ENCODE results near the gene BCL11A. TPM values are rescaled to one million over a fixed set of nuclear protein-coding genes. Genes with fewer than 3 reads are reported as not detected.

The BCL11A gene
- polyA plus RNA-seq, 1 donor (not counting 4 experiments of a cell fraction or from before 2014, with no cell fraction given), result 5.0 TPM

DNA sequence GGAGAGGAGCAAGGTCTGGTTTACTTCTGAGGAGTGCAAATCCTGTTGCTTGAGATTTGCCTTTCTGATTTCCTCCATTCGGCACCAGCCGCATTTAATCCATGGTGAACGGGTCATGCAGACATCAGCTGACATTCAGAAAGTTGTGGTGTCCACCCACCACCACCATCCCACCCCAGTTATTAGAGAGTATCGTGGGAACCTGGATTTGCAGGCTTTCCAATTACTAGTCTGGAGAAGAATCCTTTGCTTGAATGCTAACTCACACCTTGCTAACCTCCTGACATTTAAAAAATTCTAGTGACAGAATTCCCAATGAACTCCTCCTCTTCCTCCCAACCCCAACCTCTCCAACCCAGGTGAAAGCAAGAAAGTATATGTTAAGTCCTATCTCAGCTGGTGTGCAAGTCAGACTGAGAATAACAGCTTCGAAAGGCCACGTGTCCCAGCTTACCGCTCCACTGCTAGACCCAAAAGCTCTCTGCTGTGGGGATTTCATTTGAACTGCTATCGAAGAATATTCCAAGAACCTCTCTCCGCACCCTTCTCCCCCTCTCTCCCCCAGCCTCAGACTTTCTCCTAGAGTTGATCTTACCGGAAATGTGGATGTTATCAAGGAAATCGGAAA lies 17.7 kb downstream of the BCL11A start:
- Histone ChIP-seq H3K4me1 (ENCODE audit: control insufficient read depth, extremely low read depth, insufficient read depth, low read length) (peaks cover 94% of the 10 kb centered on the region), H3K36me3 (ENCODE audit: control insufficient read depth in 2 of 2, extremely low read depth in 1 of 2, insufficient read depth in 2 of 2, low read length in 2 of 2) (no peaks in the 10 kb centered on the region), H3K4me2 (ENCODE audit: control insufficient read depth, extremely low read depth, insufficient read depth, low read depth, low read length) (peak overlapping the region; percentile 86), H3K4me3 (ENCODE audit: control insufficient read depth in 2 of 3, extremely low read depth in 1 of 3, insufficient read depth in 2 of 3, low read depth in 1 of 3, low read length in 3 of 3) (peak overlapping the region in 2 of 3 experiments; percentile 20 to 41), H3K9me1 (ENCODE audit: control insufficient read depth, extremely low read depth, insufficient read depth, low read length) (no peaks in the 10 kb centered on the region), H3K27ac (ENCODE audit: control insufficient read depth, insufficient read depth, low read length) (peak overlapping the region; percentile 63), H3K79me2 (ENCODE audit: control insufficient read depth, insufficient read depth, low read length) (peaks cover 46% of the 10 kb centered on the region), H3K9me3 (ENCODE audit: control insufficient read depth, low read depth, low read length) (no peaks in the 10 kb centered on the region), H3K27me3 (ENCODE audit: control insufficient read depth, extremely low read depth, insufficient read depth, low read length) (no peaks in the 10 kb centered on the region), H3K9ac (ENCODE audit: control insufficient read depth, extremely low read depth, insufficient read depth, low read length) (peak overlapping the region; percentile 29), H4K20me1 (ENCODE audit: control insufficient read depth, extremely low read depth, insufficient read depth, low read length) (no peaks in the 10 kb centered on the region), H2AFZ (ENCODE audit: control insufficient read depth, low read length) (peak overlapping the region; percentile 50)
- FAIRE-seq (peak; percentile 36), DNase-seq (ENCODE audit: low read depth, low spot score) (no peak)
- dilution Hi-C loops (cut with MboI; ENCODE audit: extremely low pct_ligation_motif_present, low sequenced_read_pairs), result no loop called here
- TF ChIP-seq, protein P1, sequence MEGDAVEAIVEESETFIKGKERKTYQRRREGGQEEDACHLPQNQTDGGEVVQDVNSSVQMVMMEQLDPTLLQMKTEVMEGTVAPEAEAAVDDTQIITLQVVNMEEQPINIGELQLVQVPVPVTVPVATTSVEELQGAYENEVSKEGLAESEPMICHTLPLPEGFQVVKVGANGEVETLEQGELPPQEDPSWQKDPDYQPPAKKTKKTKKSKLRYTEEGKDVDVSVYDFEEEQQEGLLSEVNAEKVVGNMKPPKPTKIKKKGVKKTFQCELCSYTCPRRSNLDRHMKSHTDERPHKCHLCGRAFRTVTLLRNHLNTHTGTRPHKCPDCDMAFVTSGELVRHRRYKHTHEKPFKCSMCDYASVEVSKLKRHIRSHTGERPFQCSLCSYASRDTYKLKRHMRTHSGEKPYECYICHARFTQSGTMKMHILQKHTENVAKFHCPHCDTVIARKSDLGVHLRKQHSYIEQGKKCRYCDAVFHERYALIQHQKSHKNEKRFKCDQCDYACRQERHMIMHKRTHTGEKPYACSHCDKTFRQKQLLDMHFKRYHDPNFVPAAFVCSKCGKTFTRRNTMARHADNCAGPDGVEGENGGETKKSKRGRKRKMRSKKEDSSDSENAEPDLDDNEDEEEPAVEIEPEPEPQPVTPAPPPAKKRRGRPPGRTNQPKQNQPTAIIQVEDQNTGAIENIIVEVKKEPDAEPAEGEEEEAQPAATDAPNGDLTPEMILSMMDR (optimal IDR thresholded peaks at IDR 0.05 in 1 of 3, IDR thresholded peaks at IDR 0.05 in 1 of 3, conservative IDR thresholded peaks at IDR 0.05 in 1 of 3; ENCODE audit: extremely low read depth in 1 of 3, insufficient read depth in 2 of 3, low read length in 3 of 3), result no peak
- TF ChIP-seq EZH2 (IDR thresholded peaks at IDR 0.05; ENCODE audit: low read length), result no peak

GRCh38 chr2:60534892-60535684 lies 18.4 kb downstream of the BCL11A start:
- dilution Hi-C loops (cut with MboI; ENCODE audit: extremely low pct_ligation_motif_present, low sequenced_read_pairs), result no loop called here
- H3K27me3 ChIP-seq (ENCODE audit: control insufficient read depth, extremely low read depth, insufficient read depth, low read length), result no peaks in the 10 kb centered on the region
- FAIRE-seq (no peak), DNase-seq (ENCODE audit: low read depth, low spot score) (no peak)
- peak overlapping the region in 2 of 3 experiments; percentile 20 to 41 for H3K4me3 ChIP-seq (ENCODE audit: control insufficient read depth in 2 of 3, extremely low read depth in 1 of 3, insufficient read depth in 2 of 3, low read depth in 1 of 3, low read length in 3 of 3)
- peak overlapping the region; percentile 50 for H2AFZ ChIP-seq (ENCODE audit: control insufficient read depth, low read length)
- no peak for TF ChIP-seq EZH2 (IDR thresholded peaks at IDR 0.05; ENCODE audit: low read length)
- TF ChIP-seq, protein P1 (optimal IDR thresholded peaks at IDR 0.05 in 1 of 3, IDR thresholded peaks at IDR 0.05 in 1 of 3, conservative IDR thresholded peaks at IDR 0.05 in 1 of 3; ENCODE audit: extremely low read depth in 1 of 3, insufficient read depth in 2 of 3, low read length in 3 of 3), result no peak
- H3K27ac ChIP-seq (ENCODE audit: control insufficient read depth, insufficient read depth, low read length), result peak overlapping the region; percentile 63
- no peaks in the 10 kb centered on the region for H3K9me1 ChIP-seq (ENCODE audit: control insufficient read depth, extremely low read depth, insufficient read depth, low read length)
- H3K36me3 ChIP-seq (ENCODE audit: control insufficient read depth in 2 of 2, extremely low read depth in 1 of 2, insufficient read depth in 2 of 2, low read length in 2 of 2), result no peaks in the 10 kb centered on the region
- H3K9ac ChIP-seq (ENCODE audit: control insufficient read depth, extremely low read depth, insufficient read depth, low read length), result peak overlapping the region; percentile 29
- no peaks in the 10 kb centered on the region for H3K9me3 ChIP-seq (ENCODE audit: control insufficient read depth, low read depth, low read length)
- peak overlapping the region; percentile 86 for H3K4me2 ChIP-seq (ENCODE audit: control insufficient read depth, extremely low read depth, insufficient read depth, low read depth, low read length)
- H3K4me1 ChIP-seq (ENCODE audit: control insufficient read depth, extremely low read depth, insufficient read depth, low read length), result peaks cover 95% of the 10 kb centered on the region
- no peaks in the 10 kb centered on the region for H4K20me1 ChIP-seq (ENCODE audit: control insufficient read depth, extremely low read depth, insufficient read depth, low read length)
- peaks cover 40% of the 10 kb centered on the region for H3K79me2 ChIP-seq (ENCODE audit: control insufficient read depth, insufficient read depth, low read length)

All from keratinocyte (primary cell).